K562 (cell line): ENCODE results near the gene DOCK8. TPM values are rescaled to one million over a fixed set of nuclear protein-coding genes. Genes with fewer than 3 reads are reported as not detected.

Experiments
- ATAC-seq: fragments of 200-7000 bp; cut with Tn5 transposase; 3 replicates; pipeline ENCODE4 v1.9.1; 2020; ENCODE audit warnings: moderate library complexity
- Bru-seq: library from RNA; stranded (reverse); fragments of 400-500 nt; gene quantifications from one replicate; lab custom pipeline; 2021; lab: Mats Ljungman, UMichigan
- BruChase-seq, 2 experiments: library from RNA; stranded (reverse); fragments of 400-500 nt; gene quantifications; one replicate each; lab custom pipeline; 2021; lab: Mats Ljungman, UMichigan
- BruUV-seq: library from RNA; stranded (reverse); fragments of 400-500 nt; replicated peaks from 2 replicates; lab custom pipeline; 2021; lab: Mats Ljungman, UMichigan
- CTCF ChIA-PET: fragments of 300-600 bp; formaldehyde crosslinking; extraction: SDS; loops from one replicate; lab custom pipeline; 2021; ENCODE audit warnings: low intra/inter-chr PET ratio; lab: Yijun Ruan, JAX
- POLR2A ChIA-PET: fragments of 300-600, 350-650 bp; sonication (Branson Sonifier 250); formaldehyde crosslinking; extraction: SDS; loops from one replicate; lab custom pipeline; 2021; ENCODE audit warnings: antibody characterized with exemption, inconsistent platforms; lab: Yijun Ruan, JAX
- DNase-seq, 4 experiments: peaks; one replicate each; pipeline versions ENCODE4 v3.0.0 to v3.0.0-alpha.2; 2011 to 2018; ENCODE audit warnings: low spot score in 3 of 4, mixed read lengths in 3 of 4; ENCODE audit errors: extremely low read depth in 1 of 4
- FAIRE-seq: peaks from 2 replicates; lab custom pipeline; 2011; peaks lifted over from hg19 to GRCh38; lab: Jason Lieb, UNC
- H2AFZ ChIP-seq: 2 replicates; pipeline ENCODE4 v1.6.0; 2011; ENCODE audit warnings: low read depth, low read length, control low read depth, inconsistent platforms
- H3K27ac ChIP-seq: fragments of 200-600 bp; 3 replicates; pipeline ENCODE4 v1.8.0; 2011; ENCODE audit warnings: low read depth, mild to moderate bottlenecking, control low read depth, inconsistent platforms, low read length, moderate library complexity, mixed read lengths; ENCODE audit errors: extremely low read depth
- H3K27me3 ChIP-seq, 2 experiments: fragments of 300-600 bp in 1 of 2; 2 replicates in 1 of 2; 3 replicates in 1 of 2; pipeline versions ENCODE4 v1.6.0 to v1.8.0; 2011; ENCODE audit warnings: inconsistent platforms in 2 of 2, low read length in 2 of 2, mild to moderate bottlenecking in 1 of 2, mixed read lengths in 1 of 2, moderate library complexity in 1 of 2; ENCODE audit not compliant: control insufficient read depth in 2 of 2, insufficient read depth in 2 of 2
- H3K36me3 ChIP-seq: fragments of 300-600 bp; 3 replicates; pipeline ENCODE4 v1.8.0; 2011; ENCODE audit warnings: mild to moderate bottlenecking, low read length, inconsistent platforms; ENCODE audit not compliant: control insufficient read depth, insufficient read depth
- H3K4me1 ChIP-seq, 2 experiments: fragments of 200-600 bp in 1 of 2; replicated peaks in 1 of 2; 2 replicates in 1 of 2; 3 replicates in 1 of 2; pipeline versions ENCODE4 v1.5.1 to v1.8.0; 2011; ENCODE audit warnings: inconsistent platforms in 2 of 2, low read length in 2 of 2, mild to moderate bottlenecking in 1 of 2, mixed read lengths in 1 of 2, moderate library complexity in 1 of 2; ENCODE audit not compliant: control insufficient read depth in 2 of 2, insufficient read depth in 2 of 2
- H3K4me2 ChIP-seq: 2 replicates; pipeline ENCODE4 v1.6.1; 2011; ENCODE audit warnings: low read length, control low read depth, inconsistent platforms, mixed read lengths; ENCODE audit not compliant: insufficient read depth
- H3K4me3 ChIP-seq: fragments of 200-600 bp; sonication (generic), shearing (Covaris generic); 2 replicates; pipeline ENCODE4 v1.5.1; 2016; ENCODE audit warnings: control low read depth, inconsistent platforms
- H3K79me2 ChIP-seq: fragments of 200-600 bp; 3 replicates; pipeline ENCODE4 v1.8.0; 2011; ENCODE audit warnings: low read length, inconsistent platforms; ENCODE audit not compliant: control insufficient read depth, insufficient read depth
- H3K9ac ChIP-seq, 2 experiments: 2 replicates each; pipeline versions ENCODE4 v1.6.0 to v1.6.1; 2011; ENCODE audit warnings: low read depth in 2 of 2, low read length in 2 of 2, control low read depth in 1 of 2, inconsistent platforms in 1 of 2, mild to moderate bottlenecking in 1 of 2, mixed read lengths in 1 of 2; ENCODE audit not compliant: insufficient read depth in 1 of 2
- H3K9me1 ChIP-seq: one replicate; pipeline ENCODE4 v1.6.0; 2011; ENCODE audit warnings: inconsistent platforms, mild to moderate bottlenecking, low read length, moderate library complexity; ENCODE audit not compliant: control insufficient read depth, insufficient read depth
- H3K9me3 ChIP-seq: replicated peaks from 2 replicates; pipeline ENCODE4 v1.5.1; 2011; ENCODE audit warnings: low read depth, low read length, inconsistent platforms; ENCODE audit not compliant: control insufficient read depth, insufficient read depth
- H4K20me1 ChIP-seq: replicated peaks from 2 replicates; pipeline ENCODE4 v1.6.1; 2011; ENCODE audit warnings: low read length, inconsistent platforms, mixed read lengths; ENCODE audit not compliant: control insufficient read depth, insufficient read depth
- ATF6 ChIP-seq: sonication (generic); formaldehyde crosslinking; IDR thresholded peaks from 2 replicates; pipeline ENCODE4 v1.4.0; 2020; ENCODE audit warnings: mild to moderate bottlenecking, missing genetic modification reagents
- FIP1L1 ChIP-seq: fragments of 200-400 bp; formaldehyde crosslinking; IDR thresholded peaks from 2 replicates; pipeline ENCODE4 v1.6.1; 2018; ENCODE audit warnings: mild to moderate bottlenecking, low read depth, low read length; ENCODE audit not compliant: poor library complexity, severe bottlenecking
- KDM4B ChIP-seq, 2 experiments: fragments of 450-650 bp in 1 of 2; sonication (generic) in 1 of 2; IDR thresholded peaks; 2 replicates each; pipeline ENCODE4 v1.6.1; 2016 to 2017; ENCODE audit warnings: borderline replicate concordance in 2 of 2, antibody characterized with exemption in 1 of 2, low read depth in 1 of 2, mild to moderate bottlenecking in 1 of 2
- MYNN ChIP-seq, 2 experiments: sonication (generic); formaldehyde crosslinking in 1 of 2; IDR thresholded peaks; 2 replicates each; pipeline versions ENCODE4 v1.5.0 to v1.6.1; 2016 to 2020; ENCODE audit warnings: antibody characterized with exemption in 1 of 2, missing genetic modification reagents in 1 of 2
- RBM22 ChIP-seq: fragments of 200-400 bp; formaldehyde crosslinking; IDR thresholded peaks from 2 replicates; pipeline ENCODE4 v1.6.1; 2018; ENCODE audit warnings: low read length, low read depth; ENCODE audit not compliant: poor library complexity, severe bottlenecking
- SMAD4 ChIP-seq: fragments of 250-450 bp; sonication (Bioruptor Pico); conservative IDR thresholded peaks from 2 replicates; pipeline ENCODE4 v1.8.0; 2021; ENCODE audit warnings: inconsistent platforms, mild to moderate bottlenecking, moderate library complexity
- ZNF583 ChIP-seq: fragments of 250-450 bp; sonication (Bioruptor Pico); IDR thresholded peaks from 2 replicates; pipeline ENCODE4 v1.4.0; 2020
- WGBS: fragments of 100-300 bp; shearing (Covaris generic); methylation state at CpG from one replicate; pipeline ENCODE4 v1.1.6; 2016; ENCODE audit warnings: low coverage, mixed read lengths; ENCODE audit not compliant: insufficient coverage; ENCODE audit errors: missing lambda C conversion rate; 5-methylcytosine and 5-hydroxymethylcytosine counted together
- in situ Hi-C: fragments of 300-500 bp; cut with MboI; formaldehyde crosslinking; loops from 4 replicates; pipeline ENCODE4 v1.15.0; 2018; ENCODE audit warnings: inconsistent platforms, mixed read lengths
- intact Hi-C: fragments of 100-400 bp; cut with micrococcal nuclease; formaldehyde crosslinking; loops from 2 replicates; pipeline ENCODE4 v1.14.2; 2022
- long read RNA-seq, 3 experiments: library from polyadenylated mRNA in 2 of 3; library from RNA in 1 of 3; unstranded in 2 of 3; stranded (forward) in 1 of 3; transcript quantifications; one replicate each; pipeline ENCODE4 v2.0.0, GENCODE V29; 2019 to 2022
- polyA minus RNA-seq, 3 experiments: library from RNA; depleted of rRNA, polyadenylated mRNA; stranded (reverse); fragments of >200 nt; gene quantifications; 2 replicates each; pipeline ENCODE4 v1.2.3, GENCODE V29; 2011
- polyA plus RNA-seq, 8 experiments: library from polyadenylated mRNA; depleted of rRNA in 4 of 8; stranded (reverse) in 5 of 8; unstranded in 3 of 8; fragments of >200 nt; fragmentation: Nextera tagmentation in 2 of 8; fragmentation: Illumina TruSeq in 1 of 8; extraction: Ambion mirVana in 2 of 8; extraction: Trizol in 1 of 8; gene quantifications; 2 replicates each; pipeline versions ENCODE4 v1.2.1 to v1.2.3, GENCODE V29; 2011 to 2014; ENCODE audit warnings: inconsistent platforms in 1 of 8, missing spikeins in 1 of 8
- total RNA-seq, 7 experiments: library from RNA; depleted of rRNA in 6 of 7; stranded (reverse); fragments of >200 nt in 6 of 7; fragmentation: Illumina TruSeq in 2 of 7; extraction: Trizol in 2 of 7; gene quantifications; 2 replicates each; pipeline versions ENCODE4 v1.2.1 to v1.2.3, GENCODE V29; 2011 to 2021; ENCODE audit warnings: low replicate concordance in 1 of 7
- TF ChIP-seq, protein P1 (sequence below): fragments of 250-450 bp; sonication (Bioruptor Pico); IDR thresholded peaks from 2 replicates; pipeline ENCODE4 v1.5.0; 2021; ENCODE audit warnings: mild to moderate bottlenecking, moderate library complexity

DOCK8 gene
- 66.2 and 95.4 TPM in 2 replicates for total RNA-seq (2011; cell fraction: chromatin; rRNA removed; ENCODE audit: low replicate concordance)
- total RNA-seq (2011; cell fraction: nucleolus; rRNA removed) = 34.0 and 43.2 TPM in 2 replicates
- 56.7 and 77.1 TPM in 2 replicates for total RNA-seq (2011; cell fraction: nucleoplasm; rRNA removed)
- total RNA-seq (2014; rRNA removed) = 25.1 and 33.4 TPM in 2 replicates
- total RNA-seq (2014; rRNA removed; fragmentation: Illumina TruSeq; extraction: Trizol) = 27.3 and 28.7 TPM in 2 replicates
- total RNA-seq (2015; rRNA removed; fragmentation: Illumina TruSeq; extraction: Trizol) = 32.4 and 34.3 TPM in 2 replicates
- 49.4 and 53.8 TPM in 2 replicates for total RNA-seq (2021)
- 15.3 and 34.5 TPM in 2 replicates for polyA plus RNA-seq (2011; rRNA removed)
- 11.0 and 29.6 TPM in 2 replicates for polyA plus RNA-seq (2011; cell fraction: cytosol; rRNA removed)
- polyA plus RNA-seq (2011; cell fraction: nucleus; rRNA removed) = 25.1 and 49.4 TPM in 2 replicates
- polyA plus RNA-seq (2012) = 26.9 and 57.9 TPM in 2 replicates
- polyA plus RNA-seq (2014; fragmentation: Illumina TruSeq; extraction: Trizol) = 30.9 and 32.8 TPM in 2 replicates
- polyA plus RNA-seq (2014; fragmentation: Nextera tagmentation; extraction: Ambion mirVana) = 10 to 100 TPM; 14.4 to 14.5 TPM
- 19.6 and 23.4 TPM in 2 replicates for polyA plus RNA-seq (2014; rRNA removed)
- 33.3 and 80.3 TPM in 2 replicates for polyA minus RNA-seq (2011; rRNA and poly(A)+ RNA removed)
- 19.0 and 43.3 TPM in 2 replicates for polyA minus RNA-seq (2011; cell fraction: cytosol; rRNA and poly(A)+ RNA removed)
- 32.4 and 104 TPM in 2 replicates for polyA minus RNA-seq (2011; cell fraction: nucleus; rRNA and poly(A)+ RNA removed)
- Bru-seq, nascent RNA = percentile 70 among the genes with signal in this experiment
- percentile 78 among the genes with signal in this experiment for BruChase-seq, experiment 1, labeled RNA remaining after a 2-hour chase
- percentile 75 among the genes with signal in this experiment for BruChase-seq, experiment 2, labeled RNA remaining after a 6-hour chase
- long read RNA-seq, experiment 1, full-length matches to known transcripts = 4 of 84 reads
- long read RNA-seq, experiment 1, partial matches to known transcripts = 59 of 84 reads
- long read RNA-seq, experiment 1, other reads (novel, unspliced or antisense) = 21 of 84 reads
- long read RNA-seq, experiment 2, full-length matches to known transcripts = 2 of 14 reads
- long read RNA-seq, experiment 2, partial matches to known transcripts = 5 of 14 reads
- long read RNA-seq, experiment 2, other reads (novel, unspliced or antisense) = 7 of 14 reads
- long read RNA-seq, experiment 3, partial matches to known transcripts = 3 of 4 reads
- long read RNA-seq, experiment 3, other reads (novel, unspliced or antisense) = 1 of 4 reads

GRCh38 chr9:214648-215493 is at the start of gene DOCK8:
TSS of gene DOCK8 (plus strand) at chr9:214865. CDS start at chr9:214977, 112 bp downstream.
- no peak for FAIRE-seq
- H3K27me3 ChIP-seq = no peaks in the 10 kb centered on the region
- ATAC-seq = peak; percentile 92
- H2AFZ ChIP-seq = peak within 1 kb of the TSS; percentile 90
- under 1% methylated on average over 72 of the region's 103 CpGs for WGBS
- in situ Hi-C loops = loop anchor here (5.0 kb wide), 1 partner anchor 72 kb away; no protein-coding TSS in a partner anchor
- H3K36me3 ChIP-seq = no peaks in the 10 kb centered on the region
- POLR2A ChIA-PET = interaction anchor here (0.6 to 3.4 kb wide), 10 partner anchors 9 to 92 kb away, joined by 3 to 21 read pairs (median 4); no protein-coding TSS in a partner anchor
- intact Hi-C loops = loop anchor here (1.0 to 10.0 kb wide), 3 partner anchors 37 to 90 kb away; no protein-coding TSS in a partner anchor
- BruUV-seq = no TSS peak
- H4K20me1 ChIP-seq = no peaks in the 10 kb centered on the region
- no peaks in the 10 kb centered on the region for H3K9me3 ChIP-seq
- peaks cover 19 to 40% of the 10 kb centered on the region in 2 experiments; a peak in 4 of 5 replicates for H3K4me1 ChIP-seq
- DNase-seq = peak; percentile 74 to 88 (median 77)
- H3K9me1 ChIP-seq = no peaks in the 10 kb centered on the region
- H3K79me2 ChIP-seq = peaks cover 37% of the 10 kb centered on the region
- H3K9ac ChIP-seq = peak within 1 kb of the TSS; percentile 84 to 94
- H3K27ac ChIP-seq = peak within 1 kb of the TSS; percentile 92
- peak within 1 kb of the TSS; percentile 81 for H3K4me2 ChIP-seq
- peak within 1 kb of the TSS; percentile 57 for H3K4me3 ChIP-seq
- CTCF ChIA-PET = no interaction called here
- TF ChIP-seq MYNN (IDR thresholded peaks at IDR 0.05) (0 out of 2 replicates have a peak, but pooled peaks have one; percentile 26), MYNN (CRISPR knock-in tag; IDR thresholded peaks at IDR 0.05) (no peak), RBM22 (peak; percentile 76), SMAD4 (CRISPR knock-in tag) (peak; percentile 71; the same call in 1 of the 2 replicates), ZNF583 (CRISPR knock-in tag) (no peak), FIP1L1 (peak; percentile 79), KDM4B (IDR thresholded peaks at IDR 0.05; ENCODE audit: borderline replicate concordance in 2 of 2, low read depth in 1 of 2) (no peak), ATF6 (CRISPR knock-in tag) (0 out of 2 replicates have a peak, but pooled peaks have one; percentile 55)
- TF ChIP-seq, protein P1, sequence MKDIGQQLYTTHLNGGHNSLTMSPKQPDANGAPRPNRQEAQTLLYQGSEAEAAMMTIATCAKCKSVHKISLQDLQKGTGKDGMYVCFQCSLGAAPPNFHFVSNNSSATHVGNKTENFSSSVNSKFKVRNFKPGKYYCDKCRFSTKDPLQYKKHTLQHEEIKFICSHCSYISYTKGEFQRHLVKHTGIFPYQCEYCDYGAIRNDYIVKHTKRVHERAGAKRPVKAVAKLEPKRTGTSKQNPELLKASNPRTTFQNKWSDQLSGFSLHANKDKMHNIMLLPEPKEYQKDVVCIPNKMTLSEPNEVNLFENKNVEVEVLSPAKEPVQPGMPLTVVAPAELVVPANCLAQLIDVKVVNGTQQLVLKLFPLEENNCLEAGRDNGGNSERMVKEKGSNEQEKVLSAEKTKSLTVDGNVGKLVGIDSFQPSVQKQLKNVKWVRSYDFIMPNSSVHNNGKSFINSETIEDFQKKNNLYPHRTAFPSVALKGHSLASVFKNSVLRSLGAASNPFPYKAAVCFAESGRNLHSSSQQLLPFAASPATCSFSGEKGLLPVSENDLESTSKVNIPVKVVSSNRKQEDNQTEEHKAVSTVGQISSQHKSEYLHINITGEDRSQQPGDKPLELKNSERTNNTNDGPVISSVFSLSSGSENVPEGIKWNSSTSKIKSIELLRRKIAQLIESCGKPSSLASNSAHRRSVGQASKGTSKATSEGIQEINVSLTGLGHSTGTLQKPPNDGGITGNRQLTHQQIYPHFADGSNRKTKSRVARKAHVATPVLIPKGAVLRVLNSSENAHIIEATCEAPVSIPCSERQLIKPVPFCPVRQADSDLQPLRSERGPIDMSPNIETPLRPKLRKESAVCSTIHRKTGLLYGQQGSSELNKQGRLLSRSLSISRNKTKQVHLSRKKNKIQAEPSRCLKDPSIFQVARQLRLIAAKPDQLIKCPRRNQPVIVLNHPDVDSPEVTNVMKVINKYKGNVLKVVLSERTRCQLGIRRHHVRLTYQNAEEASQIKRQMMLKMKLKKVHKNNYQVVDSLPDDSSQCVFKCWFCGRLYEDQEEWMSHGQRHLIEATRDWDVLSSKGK = no peak
